HEK293 (cell line): Measurements from ENCODE around the gene ST6GALNAC6.

Experiments
- CTCF ChIA-PET: fragments of 350-600 bp; formaldehyde crosslinking; extraction: SDS; loops from one replicate; lab custom pipeline; 2021; ENCODE audit warnings: antibody characterized with exemption; lab: Yijun Ruan, JAX
- POLR2A ChIA-PET: fragments of 300-600 bp; formaldehyde crosslinking; extraction: SDS; loops from one replicate; lab custom pipeline; 2020; ENCODE audit warnings: antibody characterized with exemption, inconsistent platforms; lab: Yijun Ruan, JAX
- H3K27ac ChIP-seq: fragments of 200-500 bp; sonication (Bioruptor generic); 2 replicates; pipeline ENCODE4 v1.5.1; 2014; ENCODE audit warnings: low read depth, low read length, control low read depth, inconsistent platforms; ENCODE audit errors: extremely low read depth
- H3K36me3 ChIP-seq, 2 experiments: fragments of 200-500 bp in 1 of 2; sonication (Bioruptor generic) in 1 of 2; 1 replicate in 1 of 2; 2 replicates in 1 of 2; pipeline ENCODE4 v1.5.1; 2014 to 2017; ENCODE audit warnings: inconsistent platforms in 2 of 2, low read length in 2 of 2; ENCODE audit not compliant: control insufficient read depth in 2 of 2, insufficient read depth in 1 of 2
- H3K4me1 ChIP-seq: fragments of 200-500 bp; sonication (Bioruptor generic); 2 replicates; pipeline ENCODE4 v1.5.1; 2014; ENCODE audit warnings: mild to moderate bottlenecking, low read length, inconsistent platforms; ENCODE audit not compliant: control insufficient read depth, insufficient read depth
- H3K4me3 ChIP-seq: 2 replicates; pipeline ENCODE4 v1.5.1; 2011; ENCODE audit warnings: low read depth, mild to moderate bottlenecking, control low read depth, low read length, moderate library complexity
- H3K9me3 ChIP-seq: fragments of 200-500 bp; sonication (Bioruptor generic); 2 replicates; pipeline ENCODE4 v1.5.1; 2014; ENCODE audit warnings: low read depth, low read length, inconsistent platforms; ENCODE audit not compliant: control insufficient read depth, insufficient read depth
- GLI2 ChIP-seq: fragments of 450-650 bp; formaldehyde crosslinking; IDR thresholded peaks from 2 replicates; pipeline ENCODE4; 2017; ENCODE audit warnings: missing biosample characterization, missing genetic modification characterization, low read depth, borderline replicate concordance
- GLIS2 ChIP-seq: fragments of 450-650 bp; formaldehyde crosslinking; IDR thresholded peaks from 2 replicates; pipeline ENCODE4 v1.5.1; 2016; ENCODE audit warnings: missing biosample characterization, missing genetic modification characterization
- KLF1 ChIP-seq: fragments of 450-650 bp; formaldehyde crosslinking; IDR thresholded peaks from 2 replicates; pipeline ENCODE4 v1.5.1; 2016; ENCODE audit warnings: missing biosample characterization, missing genetic modification characterization
- KLF10 ChIP-seq: fragments of 450-650 bp; IDR thresholded peaks from 2 replicates; pipeline ENCODE4 v1.5.1; 2018; ENCODE audit warnings: missing biosample characterization, mild to moderate bottlenecking, missing genetic modification characterization
- KLF8 ChIP-seq: fragments of 450-650 bp; formaldehyde crosslinking; IDR thresholded peaks from 2 replicates; pipeline ENCODE4 v1.5.1; 2016; ENCODE audit warnings: missing biosample characterization, missing genetic modification characterization
- SETDB1 ChIP-seq: IDR thresholded peaks from one replicate; pipeline ENCODE4 v1.6.1; 2017; ENCODE audit warnings: mild to moderate bottlenecking, low read length, moderate library complexity, mixed read lengths; ENCODE audit not compliant: insufficient read length
- SP7 ChIP-seq: fragments of 450-650 bp; formaldehyde crosslinking; IDR thresholded peaks from 2 replicates; pipeline ENCODE4 v1.5.1; 2016; ENCODE audit warnings: missing biosample characterization, missing genetic modification characterization
- ZBTB1 ChIP-seq: fragments of 450-650 bp; formaldehyde crosslinking; IDR thresholded peaks from 2 replicates; pipeline ENCODE4 v1.5.1; 2016; ENCODE audit warnings: missing biosample characterization, missing genetic modification characterization
- ZBTB17 ChIP-seq: fragments of 450-650 bp; formaldehyde crosslinking; IDR thresholded peaks from 2 replicates; pipeline ENCODE4 v1.5.1; 2016; ENCODE audit warnings: missing biosample characterization, missing genetic modification characterization
- ZIC2 ChIP-seq: fragments of 450-650 bp; formaldehyde crosslinking; IDR thresholded peaks from 2 replicates; pipeline ENCODE4 v1.5.1; 2016; ENCODE audit warnings: missing biosample characterization, missing genetic modification characterization
- ZNF112 ChIP-seq: fragments of 450-650 bp; formaldehyde crosslinking; IDR thresholded peaks from 2 replicates; pipeline ENCODE4 v1.5.0; 2017; ENCODE audit warnings: missing biosample characterization, missing genetic modification characterization
- ZNF211 ChIP-seq: fragments of 450-650 bp; formaldehyde crosslinking; IDR thresholded peaks from 2 replicates; pipeline ENCODE4 v1.5.1; 2016; ENCODE audit warnings: low read depth, missing biosample characterization, missing genetic modification characterization
- ZNF223 ChIP-seq: fragments of 450-650 bp; formaldehyde crosslinking; IDR thresholded peaks from 2 replicates; pipeline ENCODE4 v1.5.1; 2016; ENCODE audit warnings: missing biosample characterization, missing genetic modification characterization
- ZNF311 ChIP-seq: fragments of 450-650 bp; formaldehyde crosslinking; IDR thresholded peaks from 2 replicates; pipeline ENCODE4 v1.5.1; 2017; ENCODE audit warnings: missing biosample characterization, missing genetic modification characterization, borderline replicate concordance
- ZNF529 ChIP-seq: fragments of 450-650 bp; formaldehyde crosslinking; IDR thresholded peaks from 2 replicates; pipeline ENCODE4 v1.5.1; 2017; ENCODE audit warnings: missing genetic modification characterization, missing biosample characterization; ENCODE audit not compliant: insufficient replicate concordance
- ZNF664 ChIP-seq: fragments of 450-650 bp; formaldehyde crosslinking; IDR thresholded peaks from 2 replicates; pipeline ENCODE4 v1.5.1; 2016; ENCODE audit warnings: missing biosample characterization, missing genetic modification characterization
- ZNF792 ChIP-seq: fragments of 450-650 bp; formaldehyde crosslinking; IDR thresholded peaks from 2 replicates; pipeline ENCODE4 v1.5.1; 2016; ENCODE audit warnings: missing biosample characterization, missing genetic modification characterization
- ZSCAN16 ChIP-seq: fragments of 450-650 bp; formaldehyde crosslinking; IDR thresholded peaks from 2 replicates; pipeline ENCODE4 v1.5.1; 2016; ENCODE audit warnings: missing biosample characterization, missing genetic modification characterization
- ZXDB ChIP-seq: fragments of 450-650 bp; formaldehyde crosslinking; IDR thresholded peaks from 2 replicates; pipeline ENCODE4 v1.5.1; 2016; ENCODE audit warnings: missing biosample characterization, missing genetic modification characterization
- TF ChIP-seq, protein P1 (sequence below): fragments of 450-650 bp; formaldehyde crosslinking; IDR thresholded peaks from 2 replicates; pipeline ENCODE4 v1.5.0; 2017; ENCODE audit warnings: missing biosample characterization, missing genetic modification characterization, borderline replicate concordance
- TF ChIP-seq, protein P2 (sequence below): fragments of 450-650 bp; formaldehyde crosslinking; conservative IDR thresholded peaks from 2 replicates; pipeline ENCODE4 v1.5.1; 2016; ENCODE audit warnings: low read depth, missing biosample characterization, missing genetic modification characterization
- TF ChIP-seq, protein P3 (sequence below): fragments of 450-650 bp; formaldehyde crosslinking; IDR thresholded peaks from 2 replicates; pipeline ENCODE4 v1.5.1; 2016; ENCODE audit warnings: missing biosample characterization, missing genetic modification characterization
- TF ChIP-seq, protein P4 (sequence below): fragments of 450-650 bp; IDR thresholded peaks from 2 replicates; pipeline ENCODE4 v1.5.1; 2018; ENCODE audit warnings: missing biosample characterization, missing genetic modification characterization
- TF ChIP-seq, protein P5 (sequence below): fragments of 450-650 bp; formaldehyde crosslinking; IDR thresholded peaks from 2 replicates; pipeline ENCODE4 v1.5.1; 2016; ENCODE audit warnings: missing biosample characterization, missing genetic modification characterization

Gene ST6GALNAC6

DNA sequence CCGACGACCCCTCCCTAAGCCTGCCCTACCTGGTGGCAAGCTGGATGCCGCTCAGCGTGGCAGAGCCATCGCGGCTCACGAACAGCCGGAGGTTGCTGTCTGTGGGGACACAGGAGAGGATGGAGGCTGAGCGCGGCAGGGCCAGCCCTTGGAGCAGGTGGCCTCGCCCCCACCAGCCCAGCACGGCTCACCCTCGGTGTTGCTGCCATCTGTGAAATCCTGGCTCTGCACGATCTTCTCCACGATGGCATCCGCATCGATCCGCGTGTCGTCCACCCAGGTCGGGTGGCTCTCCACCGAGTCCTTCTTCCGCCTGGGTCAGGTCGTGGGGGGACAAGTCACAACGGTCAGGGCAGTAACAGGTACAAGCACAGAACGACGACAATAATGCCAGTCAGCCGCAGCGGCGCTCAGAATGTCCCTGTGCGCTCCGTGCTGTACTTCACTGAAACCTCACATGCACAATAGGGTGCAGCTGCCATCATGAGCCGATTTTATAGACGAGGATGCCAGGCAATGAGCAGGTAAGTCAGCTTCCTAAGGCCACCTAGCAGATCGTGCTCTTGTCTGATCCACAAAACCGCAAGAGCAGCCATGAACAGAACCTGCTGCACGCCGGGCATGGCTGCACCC is 45.3 kb upstream of the ST6GALNAC6 start (continued):
- TF ChIP-seq GLI2 (no peak), ZNF223 (tag by site-specific recombination) (no peak), SETDB1 (no peak), ZNF529 (tag by site-specific recombination) (no peak), ZXDB (no peak), SP7 (no peak), ZNF311 (tag by site-specific recombination) (no peak), KLF8 (tag by site-specific recombination) (no peak)
- TF ChIP-seq, protein P1, sequence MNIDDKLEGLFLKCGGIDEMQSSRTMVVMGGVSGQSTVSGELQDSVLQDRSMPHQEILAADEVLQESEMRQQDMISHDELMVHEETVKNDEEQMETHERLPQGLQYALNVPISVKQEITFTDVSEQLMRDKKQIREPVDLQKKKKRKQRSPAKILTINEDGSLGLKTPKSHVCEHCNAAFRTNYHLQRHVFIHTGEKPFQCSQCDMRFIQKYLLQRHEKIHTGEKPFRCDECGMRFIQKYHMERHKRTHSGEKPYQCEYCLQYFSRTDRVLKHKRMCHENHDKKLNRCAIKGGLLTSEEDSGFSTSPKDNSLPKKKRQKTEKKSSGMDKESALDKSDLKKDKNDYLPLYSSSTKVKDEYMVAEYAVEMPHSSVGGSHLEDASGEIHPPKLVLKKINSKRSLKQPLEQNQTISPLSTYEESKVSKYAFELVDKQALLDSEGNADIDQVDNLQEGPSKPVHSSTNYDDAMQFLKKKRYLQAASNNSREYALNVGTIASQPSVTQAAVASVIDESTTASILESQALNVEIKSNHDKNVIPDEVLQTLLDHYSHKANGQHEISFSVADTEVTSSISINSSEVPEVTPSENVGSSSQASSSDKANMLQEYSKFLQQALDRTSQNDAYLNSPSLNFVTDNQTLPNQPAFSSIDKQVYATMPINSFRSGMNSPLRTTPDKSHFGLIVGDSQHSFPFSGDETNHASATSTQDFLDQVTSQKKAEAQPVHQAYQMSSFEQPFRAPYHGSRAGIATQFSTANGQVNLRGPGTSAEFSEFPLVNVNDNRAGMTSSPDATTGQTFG (tag by site-specific recombination): no peak
- TF ChIP-seq, protein P2, sequence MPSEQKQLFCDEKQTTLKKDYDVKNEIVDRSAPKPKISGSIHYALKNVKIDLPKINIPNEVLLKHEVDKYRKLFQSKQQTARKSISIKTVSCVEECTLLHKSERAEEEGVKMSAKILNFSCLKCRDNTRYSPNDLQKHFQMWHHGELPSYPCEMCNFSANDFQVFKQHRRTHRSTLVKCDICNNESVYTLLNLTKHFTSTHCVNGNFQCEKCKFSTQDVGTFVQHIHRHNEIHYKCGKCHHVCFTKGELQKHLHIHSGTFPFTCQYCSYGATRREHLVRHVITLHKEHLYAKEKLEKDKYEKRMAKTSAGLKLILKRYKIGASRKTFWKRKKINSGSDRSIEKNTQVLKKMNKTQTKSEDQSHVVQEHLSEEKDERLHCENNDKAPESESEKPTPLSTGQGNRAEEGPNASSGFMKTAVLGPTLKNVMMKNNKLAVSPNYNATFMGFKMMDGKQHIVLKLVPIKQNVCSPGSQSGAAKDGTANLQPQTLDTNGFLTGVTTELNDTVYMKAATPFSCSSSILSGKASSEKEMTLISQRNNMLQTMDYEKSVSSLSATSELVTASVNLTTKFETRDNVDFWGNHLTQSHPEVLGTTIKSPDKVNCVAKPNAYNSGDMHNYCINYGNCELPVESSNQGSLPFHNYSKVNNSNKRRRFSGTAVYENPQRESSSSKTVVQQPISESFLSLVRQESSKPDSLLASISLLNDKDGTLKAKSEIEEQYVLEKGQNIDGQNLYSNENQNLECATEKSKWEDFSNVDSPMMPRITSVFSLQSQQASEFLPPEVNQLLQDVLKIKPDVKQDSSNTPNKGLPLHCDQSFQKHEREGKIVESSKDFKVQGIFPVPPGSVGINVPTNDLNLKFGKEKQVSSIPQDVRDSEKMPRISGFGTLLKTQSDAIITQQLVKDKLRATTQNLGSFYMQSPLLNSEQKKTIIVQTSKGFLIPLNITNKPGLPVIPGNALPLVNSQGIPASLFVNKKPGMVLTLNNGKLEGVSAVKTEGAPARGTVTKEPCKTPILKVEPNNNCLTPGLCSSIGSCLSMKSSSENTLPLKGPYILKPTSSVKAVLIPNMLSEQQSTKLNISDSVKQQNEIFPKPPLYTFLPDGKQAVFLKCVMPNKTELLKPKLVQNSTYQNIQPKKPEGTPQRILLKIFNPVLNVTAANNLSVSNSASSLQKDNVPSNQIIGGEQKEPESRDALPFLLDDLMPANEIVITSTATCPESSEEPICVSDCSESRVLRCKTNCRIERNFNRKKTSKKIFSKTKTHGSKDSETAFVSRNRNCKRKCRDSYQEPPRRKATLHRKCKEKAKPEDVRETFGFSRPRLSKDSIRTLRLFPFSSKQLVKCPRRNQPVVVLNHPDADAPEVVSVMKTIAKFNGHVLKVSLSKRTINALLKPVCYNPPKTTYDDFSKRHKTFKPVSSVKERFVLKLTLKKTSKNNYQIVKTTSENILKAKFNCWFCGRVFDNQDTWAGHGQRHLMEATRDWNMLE (tag by site-specific recombination): no peak
- TF ChIP-seq, protein P3, sequence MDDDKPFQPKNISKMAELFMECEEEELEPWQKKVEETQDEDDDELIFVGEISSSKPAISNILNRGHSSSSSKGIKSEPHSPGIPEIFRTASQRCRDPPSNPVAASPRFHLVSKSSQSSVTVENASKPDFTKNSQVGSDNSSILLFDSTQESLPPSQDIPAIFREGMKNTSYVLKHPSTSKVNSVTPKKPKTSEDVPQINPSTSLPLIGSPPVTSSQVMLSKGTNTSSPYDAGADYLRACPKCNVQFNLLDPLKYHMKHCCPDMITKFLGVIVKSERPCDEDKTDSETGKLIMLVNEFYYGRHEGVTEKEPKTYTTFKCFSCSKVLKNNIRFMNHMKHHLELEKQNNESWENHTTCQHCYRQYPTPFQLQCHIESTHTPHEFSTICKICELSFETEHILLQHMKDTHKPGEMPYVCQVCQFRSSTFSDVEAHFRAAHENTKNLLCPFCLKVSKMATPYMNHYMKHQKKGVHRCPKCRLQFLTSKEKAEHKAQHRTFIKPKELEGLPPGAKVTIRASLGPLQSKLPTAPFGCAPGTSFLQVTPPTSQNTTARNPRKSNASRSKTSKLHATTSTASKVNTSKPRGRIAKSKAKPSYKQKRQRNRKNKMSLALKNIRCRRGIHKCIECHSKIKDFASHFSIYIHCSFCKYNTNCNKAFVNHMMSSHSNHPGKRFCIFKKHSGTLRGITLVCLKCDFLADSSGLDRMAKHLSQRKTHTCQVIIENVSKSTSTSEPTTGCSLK (tag by site-specific recombination): no peak
- TF ChIP-seq, all 188 proteins: peak for 0

DNA sequence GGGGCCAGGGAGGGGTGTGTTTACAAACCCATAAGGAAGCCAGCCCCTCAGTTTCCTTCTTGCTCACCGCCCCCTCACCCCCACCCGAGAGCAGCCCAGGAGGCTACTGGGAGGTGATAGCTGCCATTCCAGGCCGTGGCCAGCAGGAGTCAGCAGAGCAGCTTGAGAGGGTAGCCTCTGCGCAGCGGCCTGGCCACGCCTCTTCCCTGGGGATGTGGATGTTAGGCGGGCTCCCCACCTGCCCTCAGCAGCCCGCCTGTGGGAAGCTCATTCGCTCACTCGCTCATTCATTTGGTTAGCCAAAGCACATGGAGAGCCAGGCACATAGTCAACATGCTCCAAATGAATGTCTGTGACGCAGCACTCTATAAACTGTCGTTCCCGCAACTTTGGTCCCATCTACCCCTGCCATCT is 44.3 kb upstream of the ST6GALNAC6 start:
- no peaks in the 10 kb centered on the region for H3K9me3 ChIP-seq
- peaks cover 0 to 35% of the 10 kb centered on the region in 2 experiments; a peak in 1 of 3 replicates for H3K36me3 ChIP-seq
- H3K4me3 ChIP-seq: no peak overlapping the region
- ChIA-PET CTCF (interaction anchor here (0.6 to 8.1 kb wide), 49 partner anchors 10 to 1526 kb away, joined by 3 to 165 read pairs (median 5); partner anchors contain the start of genes EEIG1, NAIF1, PIP5KL1 and TOR2A), POLR2A (interaction anchor here (1.0 to 2.8 kb wide), 6 partner anchors 8 to 124 kb away, joined by 3 to 12 read pairs (median 4); partner anchors contain the start of genes EEIG1 and NAIF1)
- peaks cover 3% of the 10 kb centered on the region; the same call in 1 of the 2 replicates for H3K4me1 ChIP-seq
- no peak overlapping the region for H3K27ac ChIP-seq
- TF ChIP-seq ZIC2 (tag by site-specific recombination) (0 out of 2 replicates have a peak, but pooled peaks have one; percentile 19), KLF1 (tag by site-specific recombination) (peak; percentile 51), ZBTB1 (tag by site-specific recombination) (no peak), GLIS2 (tag by site-specific recombination) (peak; percentile 66), ZNF792 (no peak), ZNF211 (tag by site-specific recombination) (no peak), ZSCAN16 (tag by site-specific recombination) (no peak), ZNF112 (tag by site-specific recombination) (no peak), KLF10 (tag by site-specific recombination) (no peak), ZBTB17 (peak; percentile 54), ZNF664 (tag by site-specific recombination) (no peak)
- TF ChIP-seq, protein P4, sequence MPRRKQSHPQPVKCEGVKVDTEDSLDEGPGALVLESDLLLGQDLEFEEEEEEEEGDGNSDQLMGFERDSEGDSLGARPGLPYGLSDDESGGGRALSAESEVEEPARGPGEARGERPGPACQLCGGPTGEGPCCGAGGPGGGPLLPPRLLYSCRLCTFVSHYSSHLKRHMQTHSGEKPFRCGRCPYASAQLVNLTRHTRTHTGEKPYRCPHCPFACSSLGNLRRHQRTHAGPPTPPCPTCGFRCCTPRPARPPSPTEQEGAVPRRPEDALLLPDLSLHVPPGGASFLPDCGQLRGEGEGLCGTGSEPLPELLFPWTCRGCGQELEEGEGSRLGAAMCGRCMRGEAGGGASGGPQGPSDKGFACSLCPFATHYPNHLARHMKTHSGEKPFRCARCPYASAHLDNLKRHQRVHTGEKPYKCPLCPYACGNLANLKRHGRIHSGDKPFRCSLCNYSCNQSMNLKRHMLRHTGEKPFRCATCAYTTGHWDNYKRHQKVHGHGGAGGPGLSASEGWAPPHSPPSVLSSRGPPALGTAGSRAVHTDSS (tag by site-specific recombination): no peak
- TF ChIP-seq, protein P5, sequence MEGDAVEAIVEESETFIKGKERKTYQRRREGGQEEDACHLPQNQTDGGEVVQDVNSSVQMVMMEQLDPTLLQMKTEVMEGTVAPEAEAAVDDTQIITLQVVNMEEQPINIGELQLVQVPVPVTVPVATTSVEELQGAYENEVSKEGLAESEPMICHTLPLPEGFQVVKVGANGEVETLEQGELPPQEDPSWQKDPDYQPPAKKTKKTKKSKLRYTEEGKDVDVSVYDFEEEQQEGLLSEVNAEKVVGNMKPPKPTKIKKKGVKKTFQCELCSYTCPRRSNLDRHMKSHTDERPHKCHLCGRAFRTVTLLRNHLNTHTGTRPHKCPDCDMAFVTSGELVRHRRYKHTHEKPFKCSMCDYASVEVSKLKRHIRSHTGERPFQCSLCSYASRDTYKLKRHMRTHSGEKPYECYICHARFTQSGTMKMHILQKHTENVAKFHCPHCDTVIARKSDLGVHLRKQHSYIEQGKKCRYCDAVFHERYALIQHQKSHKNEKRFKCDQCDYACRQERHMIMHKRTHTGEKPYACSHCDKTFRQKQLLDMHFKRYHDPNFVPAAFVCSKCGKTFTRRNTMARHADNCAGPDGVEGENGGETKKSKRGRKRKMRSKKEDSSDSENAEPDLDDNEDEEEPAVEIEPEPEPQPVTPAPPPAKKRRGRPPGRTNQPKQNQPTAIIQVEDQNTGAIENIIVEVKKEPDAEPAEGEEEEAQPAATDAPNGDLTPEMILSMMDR: peak; percentile 70; the same call in 1 of the 2 replicates
